CD14-positive monocyte (primary cell): ENCODE data around the gene MCC. TPM values are rescaled to one million over a fixed set of nuclear protein-coding genes. Genes with fewer than 3 reads are reported as not detected.

Source experiments
- DNase-seq, 3 donors: peaks; one replicate each; pipeline ENCODE4 v3.0.0-alpha.2; 2011 to 2022
- H2AFZ ChIP-seq: 2 replicates; pipeline ENCODE4 v1.6.0; 2012; ENCODE audit warnings: mild to moderate bottlenecking, low read depth, low read length, inconsistent platforms; ENCODE audit not compliant: insufficient read depth, poor library complexity, severe bottlenecking
- H3K27ac ChIP-seq, 2 donors: 1 replicate in 1 of 2; 2 replicates in 1 of 2; pipeline ENCODE4 v1.5.1; 2012 to 2013; ENCODE audit warnings: low read length in 2 of 2, control low read depth in 1 of 2, inconsistent platforms in 1 of 2, low read depth in 1 of 2, mild to moderate bottlenecking in 1 of 2
- H3K27me3 ChIP-seq, 2 donors: one replicate each; pipeline versions ENCODE4 v1.6.0 to v1.6.1; 2011 to 2013; ENCODE audit warnings: low read length in 2 of 2; ENCODE audit not compliant: control insufficient read depth in 2 of 2, insufficient read depth in 2 of 2
- H3K36me3 ChIP-seq, 2 donors: replicated peaks in 1 of 2; 1 replicate in 1 of 2; 2 replicates in 1 of 2; pipeline versions ENCODE4 v1.5.1 to v1.6.1; 2012 to 2013; ENCODE audit warnings: low read length in 2 of 2, control low read depth in 1 of 2, inconsistent platforms in 1 of 2, mild to moderate bottlenecking in 1 of 2; ENCODE audit not compliant: insufficient read depth in 2 of 2, control insufficient read depth in 1 of 2
- H3K4me1 ChIP-seq, 2 donors: 1 replicate in 1 of 2; 2 replicates in 1 of 2; pipeline versions ENCODE4 v1.5.1 to v1.6.1; 2012 to 2013; ENCODE audit warnings: low read length in 2 of 2, control low read depth in 1 of 2, inconsistent platforms in 1 of 2, mild to moderate bottlenecking in 1 of 2, moderate library complexity in 1 of 2; ENCODE audit not compliant: insufficient read depth in 2 of 2, control insufficient read depth in 1 of 2
- H3K4me2 ChIP-seq: replicated peaks from 2 replicates; pipeline ENCODE3; 2012; ENCODE audit warnings: low read length, moderate library complexity, mild to moderate bottlenecking; ENCODE audit not compliant: poor library complexity, severe bottlenecking; ENCODE audit errors: extremely low read depth
- H3K4me3 ChIP-seq, 3 experiments: fragments of 200-600 bp in 1 of 3; sonication (generic) in 1 of 3; replicated peaks in 1 of 3; 1 replicate in 2 of 3; 2 replicates in 1 of 3; pipeline ENCODE4 v1.5.1; 2011 to 2013; ENCODE audit warnings: low read length in 3 of 3, mild to moderate bottlenecking in 3 of 3, control low read depth in 2 of 3, low read depth in 2 of 3, inconsistent platforms in 1 of 3, moderate library complexity in 1 of 3
- H3K79me2 ChIP-seq: 2 replicates; pipeline ENCODE4 v1.6.0; 2012; ENCODE audit warnings: mild to moderate bottlenecking, control low read depth, inconsistent platforms, low read length, moderate library complexity; ENCODE audit not compliant: insufficient read depth
- H3K9ac ChIP-seq: 2 replicates; pipeline ENCODE4 v1.6.0; 2017; ENCODE audit warnings: low read length, mild to moderate bottlenecking; ENCODE audit not compliant: insufficient read depth, poor library complexity, severe bottlenecking
- H3K9me3 ChIP-seq, 2 donors: replicated peaks in 1 of 2; 1 replicate in 1 of 2; 2 replicates in 1 of 2; pipeline versions ENCODE4 v1.5.1 to v1.6.1; 2012 to 2013; ENCODE audit warnings: low read length in 2 of 2, control low read depth in 1 of 2; ENCODE audit not compliant: control insufficient read depth in 1 of 2, insufficient read depth in 1 of 2
- H4K20me1 ChIP-seq: 2 replicates; pipeline ENCODE4 v1.6.0; 2012; ENCODE audit warnings: mild to moderate bottlenecking, low read length, control low read depth, moderate library complexity; ENCODE audit not compliant: insufficient read depth
- H3K27ac Mint-ChIP-seq, 7 donors: one replicate each; pipeline ENCODE4 v1.8.0; 2020; ENCODE audit warnings: mild to moderate bottlenecking in 7 of 7, mixed read lengths in 7 of 7, moderate library complexity in 6 of 7, inconsistent platforms in 2 of 7
- H3K27me3 Mint-ChIP-seq, 3 donors: one replicate each; pipeline ENCODE4 v1.8.0; 2021 to 2022; ENCODE audit warnings: low read depth in 3 of 3, mild to moderate bottlenecking in 3 of 3, mixed read lengths in 3 of 3, moderate library complexity in 3 of 3, inconsistent platforms in 1 of 3
- H3K36me3 Mint-ChIP-seq, 2 donors: one replicate each; pipeline ENCODE4 v1.8.0; 2020; ENCODE audit warnings: mixed read lengths in 2 of 2, inconsistent platforms in 1 of 2, mild to moderate bottlenecking in 1 of 2
- H3K4me1 Mint-ChIP-seq: one replicate; pipeline ENCODE4 v1.8.0; 2020; ENCODE audit warnings: mild to moderate bottlenecking, mixed read lengths
- H3K4me3 Mint-ChIP-seq, 2 donors: one replicate each; pipeline ENCODE4 v1.8.0; 2020; ENCODE audit warnings: mild to moderate bottlenecking in 2 of 2, mixed read lengths in 2 of 2, moderate library complexity in 1 of 2
- H3K9me3 Mint-ChIP-seq, 7 donors: one replicate each; pipeline ENCODE4 v1.8.0; 2020 to 2022; ENCODE audit warnings: mixed read lengths in 7 of 7, mild to moderate bottlenecking in 6 of 7, moderate library complexity in 6 of 7, inconsistent platforms in 2 of 7
- WGBS: methylation state at CpG from one replicate; pipeline ENCODE4 v1.1.5; 2013; ENCODE audit warnings: missing lambda C conversion rate; ENCODE audit not compliant: insufficient coverage; 5-methylcytosine and 5-hydroxymethylcytosine counted together
- intact Hi-C, 2 donors: fragments of 100-400 bp; cut with micrococcal nuclease; formaldehyde crosslinking; loops; one replicate each; pipeline versions ENCODE4 v1.15.0 to v1.15.1; 2023
- polyA plus RNA-seq, 3 donors: library from polyadenylated mRNA; depleted of rRNA in 1 of 3; unstranded in 2 of 3; stranded (reverse) in 1 of 3; fragments of 300-500 nt in 2 of 3; fragments of >200 nt in 1 of 3; fragmentation: Illumina TruSeq in 2 of 3; gene quantifications; 1 replicate in 2 of 3; 2 replicates in 1 of 3; pipeline ENCODE4 v1.2.3, GENCODE V29; 2012 to 2021
- TF ChIP-seq, protein P1 (sequence below): fragments of 200-600 bp; IDR thresholded peaks from one replicate; pipeline ENCODE4 v1.8.0; 2022; ENCODE audit warnings: antibody characterized with exemption, mild to moderate bottlenecking

The MCC gene
- polyA plus RNA-seq, 3 donors, result 0.09 TPM; not detected in 2

DNA sequence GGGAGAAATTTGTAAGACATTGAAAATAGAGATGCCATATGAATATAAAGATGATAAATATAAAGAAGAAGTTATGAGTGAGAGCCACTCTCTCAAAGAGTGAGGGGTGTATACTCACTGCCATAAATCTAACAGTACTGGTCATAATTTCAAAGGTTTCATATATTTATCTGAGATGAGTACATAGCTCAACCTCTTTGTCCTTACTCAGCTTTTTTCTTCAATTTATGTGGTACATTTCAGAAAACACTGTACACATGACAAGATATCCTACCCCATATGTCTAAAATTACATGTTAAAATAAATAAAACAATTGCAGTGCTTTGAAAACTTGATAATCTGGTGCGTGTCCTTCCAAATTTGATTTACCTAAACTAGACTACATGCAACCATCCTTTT, 5.2 kb upstream of the MCC start:
- H3K27ac ChIP-seq, result no peak overlapping the region
- no peak overlapping the region for H3K4me3 ChIP-seq
- Mint-ChIP-seq H3K27ac (no peak overlapping the region), H3K4me1 (peaks cover 13% of the 10 kb centered on the region), H3K9me3 (peaks cover 10 to 37% (median 30%) of the 10 kb centered on the region in 7 donors), H3K27me3 (peaks cover 83 to 92% (median 85%) of the 10 kb centered on the region in 3 donors), H3K36me3 (peaks cover 9 to 15% of the 10 kb centered on the region in 2 donors), H3K4me3 (peak overlapping the region in 1 of 2 donors; percentile 35)
- WGBS, result no CpG with 5 or more reads among the region's 1 CpG
- no peaks in the 10 kb centered on the region for H4K20me1 ChIP-seq
- no peak overlapping the region for H3K4me2 ChIP-seq
- no peaks in the 10 kb centered on the region for H3K36me3 ChIP-seq
- no peak for DNase-seq
- no peak overlapping the region for H2AFZ ChIP-seq
- H3K9me3 ChIP-seq, result peaks cover 24 to 29% of the 10 kb centered on the region in 2 donors
- H3K9ac ChIP-seq, result no peak overlapping the region
- peaks cover 15% of the 10 kb centered on the region in 2 donors for H3K4me1 ChIP-seq
- TF ChIP-seq, protein P1, sequence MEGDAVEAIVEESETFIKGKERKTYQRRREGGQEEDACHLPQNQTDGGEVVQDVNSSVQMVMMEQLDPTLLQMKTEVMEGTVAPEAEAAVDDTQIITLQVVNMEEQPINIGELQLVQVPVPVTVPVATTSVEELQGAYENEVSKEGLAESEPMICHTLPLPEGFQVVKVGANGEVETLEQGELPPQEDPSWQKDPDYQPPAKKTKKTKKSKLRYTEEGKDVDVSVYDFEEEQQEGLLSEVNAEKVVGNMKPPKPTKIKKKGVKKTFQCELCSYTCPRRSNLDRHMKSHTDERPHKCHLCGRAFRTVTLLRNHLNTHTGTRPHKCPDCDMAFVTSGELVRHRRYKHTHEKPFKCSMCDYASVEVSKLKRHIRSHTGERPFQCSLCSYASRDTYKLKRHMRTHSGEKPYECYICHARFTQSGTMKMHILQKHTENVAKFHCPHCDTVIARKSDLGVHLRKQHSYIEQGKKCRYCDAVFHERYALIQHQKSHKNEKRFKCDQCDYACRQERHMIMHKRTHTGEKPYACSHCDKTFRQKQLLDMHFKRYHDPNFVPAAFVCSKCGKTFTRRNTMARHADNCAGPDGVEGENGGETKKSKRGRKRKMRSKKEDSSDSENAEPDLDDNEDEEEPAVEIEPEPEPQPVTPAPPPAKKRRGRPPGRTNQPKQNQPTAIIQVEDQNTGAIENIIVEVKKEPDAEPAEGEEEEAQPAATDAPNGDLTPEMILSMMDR, result no peak
- peaks cover 77 to 95% of the 10 kb centered on the region in 2 donors for H3K27me3 ChIP-seq
- intact Hi-C loops, result no loop called here
- no peaks in the 10 kb centered on the region for H3K79me2 ChIP-seq

- TF ChIP-seq, protein P1, result no peak
- peaks cover 28 to 41% of the 10 kb centered on the region in 2 donors for H3K9me3 ChIP-seq
- H3K27me3 Mint-ChIP-seq, result peaks cover 85 to 96% (median 90%) of the 10 kb centered on the region in 3 donors
- H3K4me2 ChIP-seq, result no peak overlapping the region
- peaks cover 26% of the 10 kb centered on the region for H3K4me1 Mint-ChIP-seq
- no peak overlapping the region for H3K4me3 ChIP-seq
- H3K27me3 ChIP-seq, result peaks cover 89 to 99% of the 10 kb centered on the region in 2 donors
- H3K36me3 Mint-ChIP-seq, result peaks cover 12 to 16% of the 10 kb centered on the region in 2 donors
- H3K27ac Mint-ChIP-seq, result no peak overlapping the region
- peaks cover 27 to 28% of the 10 kb centered on the region in 2 donors for H3K4me1 ChIP-seq
- H3K79me2 ChIP-seq, result no peaks in the 10 kb centered on the region
- intact Hi-C loops, result no loop called here
- no peak overlapping the region for H3K27ac ChIP-seq
- H3K4me3 Mint-ChIP-seq, result peak overlapping the region in 1 of 2 donors; percentile 84
- no peak overlapping the region for H3K9ac ChIP-seq
- no peaks in the 10 kb centered on the region for H4K20me1 ChIP-seq
- H3K36me3 ChIP-seq, result no peaks in the 10 kb centered on the region
- no peak overlapping the region for H2AFZ ChIP-seq
- DNase-seq, result no peak
- 85% methylated on average over 2 of the region's 2 CpGs for whole genome bisulfite sequencing
- peaks cover 10 to 43% (median 31%) of the 10 kb centered on the region in 7 donors for H3K9me3 Mint-ChIP-seq
Observed at GRCh38 chr5:113491022-113491421, 2.8 kb upstream of the MCC start.
